PC-3 (cell line): Measurements from ENCODE around the gene HAGH.

Source experiments
- EZH2 ChIP-seq: fragments of 300-600 bp; sonication (generic); IDR thresholded peaks from one replicate; pipeline ENCODE4 v1.6.1; 2017; ENCODE audit warnings: antibody characterized with exemption, mild to moderate bottlenecking, low read length; ENCODE audit not compliant: unreplicated experiment
- EZH2phosphoT487 ChIP-seq: fragments of 300-600 bp; sonication (generic); IDR thresholded peaks from 2 replicates; pipeline ENCODE4 v1.6.1; 2018; ENCODE audit warnings: mild to moderate bottlenecking, antibody characterized with exemption, low read length, borderline replicate concordance
- TF ChIP-seq, protein P1 (sequence below): fragments of 300-600 bp; sonication (generic); conservative IDR thresholded peaks from 2 replicates; pipeline ENCODE4 v1.5.1; 2017; ENCODE audit warnings: antibody characterized with exemption, low read depth, mild to moderate bottlenecking, low read length

DNA sequence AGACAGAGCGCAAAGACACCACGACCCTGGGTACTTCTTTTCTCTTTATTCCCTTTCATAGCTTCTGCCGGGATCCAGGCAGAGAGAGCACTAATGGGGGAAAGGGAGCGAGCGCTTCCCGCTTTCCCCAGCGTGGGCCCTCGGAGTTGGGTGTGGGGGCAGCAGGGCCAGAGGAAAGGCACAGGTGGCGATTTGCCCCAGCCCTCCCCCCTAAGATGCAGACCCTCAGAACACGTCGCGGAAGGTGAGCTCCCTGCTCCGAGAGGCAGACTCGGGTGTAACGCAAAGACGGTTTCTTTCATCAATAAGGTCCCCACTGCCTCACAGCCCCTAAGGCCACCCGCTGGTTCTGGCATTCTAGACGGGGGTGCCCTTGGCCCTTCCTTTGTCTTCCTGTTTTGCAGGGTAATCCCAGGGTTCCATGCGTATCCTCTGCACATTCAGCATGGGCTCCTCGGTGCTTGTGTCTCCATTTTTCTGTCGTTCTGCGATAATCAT is 54.7 kb downstream of the HAGH start:
- TF ChIP-seq, protein P1, sequence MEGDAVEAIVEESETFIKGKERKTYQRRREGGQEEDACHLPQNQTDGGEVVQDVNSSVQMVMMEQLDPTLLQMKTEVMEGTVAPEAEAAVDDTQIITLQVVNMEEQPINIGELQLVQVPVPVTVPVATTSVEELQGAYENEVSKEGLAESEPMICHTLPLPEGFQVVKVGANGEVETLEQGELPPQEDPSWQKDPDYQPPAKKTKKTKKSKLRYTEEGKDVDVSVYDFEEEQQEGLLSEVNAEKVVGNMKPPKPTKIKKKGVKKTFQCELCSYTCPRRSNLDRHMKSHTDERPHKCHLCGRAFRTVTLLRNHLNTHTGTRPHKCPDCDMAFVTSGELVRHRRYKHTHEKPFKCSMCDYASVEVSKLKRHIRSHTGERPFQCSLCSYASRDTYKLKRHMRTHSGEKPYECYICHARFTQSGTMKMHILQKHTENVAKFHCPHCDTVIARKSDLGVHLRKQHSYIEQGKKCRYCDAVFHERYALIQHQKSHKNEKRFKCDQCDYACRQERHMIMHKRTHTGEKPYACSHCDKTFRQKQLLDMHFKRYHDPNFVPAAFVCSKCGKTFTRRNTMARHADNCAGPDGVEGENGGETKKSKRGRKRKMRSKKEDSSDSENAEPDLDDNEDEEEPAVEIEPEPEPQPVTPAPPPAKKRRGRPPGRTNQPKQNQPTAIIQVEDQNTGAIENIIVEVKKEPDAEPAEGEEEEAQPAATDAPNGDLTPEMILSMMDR: no peak
- TF ChIP-seq EZH2 (no peak), EZH2phosphoT487 (no peak)
